Measurements from ENCODE around the gene SIRPB2. TPM values are rescaled to one million over a fixed set of nuclear protein-coding genes. Genes with fewer than 3 reads are reported as not detected.

The SIRPB2 gene
- polyA plus RNA-seq, 4 donors, result 0.81 to 1.7 (median 0.84) TPM; not detected in 1

GRCh38 chr20:1465470-1466210 is 25.6 kb downstream of the SIRPB2 start:
- Histone ChIP-seq H3K27ac (ENCODE audit: low read depth in 1 of 3, low read length in 2 of 3) (peak overlapping the region in 2 of 3 donors; percentile 78 to 92), H3K4me1 (ENCODE audit: control insufficient read depth in 3 of 3, insufficient read depth in 2 of 3, low read depth in 1 of 3, low read length in 2 of 3) (peaks cover 14 to 42% (median 16%) of the 10 kb centered on the region in 3 donors), H3K27me3 (ENCODE audit: control insufficient read depth in 3 of 3, insufficient read depth in 3 of 3, low read length in 3 of 3) (no peaks in the 10 kb centered on the region), H3K4me3 (ENCODE audit: low read depth in 1 of 3, low read length in 3 of 3) (peak overlapping the region; percentile 79 to 90 (median 85)), H3K9me3 (ENCODE audit: control insufficient read depth in 2 of 2, insufficient read depth in 1 of 2, low read depth in 1 of 2, low read length in 1 of 2) (no peaks in the 10 kb centered on the region), H3K36me3 (ENCODE audit: control insufficient read depth in 3 of 3, insufficient read depth in 2 of 3, low read depth in 1 of 3, low read length in 3 of 3) (peaks cover 0 to 8% (median 6%) of the 10 kb centered on the region in 3 donors)
- 12 to 34% (median 22%) methylated on average over 12 of the region's 12 CpGs for WGBS, 3 donors
- DNase-seq (peak in 1 of 2 donors; percentile 53), FAIRE-seq (no peak)

DNA sequence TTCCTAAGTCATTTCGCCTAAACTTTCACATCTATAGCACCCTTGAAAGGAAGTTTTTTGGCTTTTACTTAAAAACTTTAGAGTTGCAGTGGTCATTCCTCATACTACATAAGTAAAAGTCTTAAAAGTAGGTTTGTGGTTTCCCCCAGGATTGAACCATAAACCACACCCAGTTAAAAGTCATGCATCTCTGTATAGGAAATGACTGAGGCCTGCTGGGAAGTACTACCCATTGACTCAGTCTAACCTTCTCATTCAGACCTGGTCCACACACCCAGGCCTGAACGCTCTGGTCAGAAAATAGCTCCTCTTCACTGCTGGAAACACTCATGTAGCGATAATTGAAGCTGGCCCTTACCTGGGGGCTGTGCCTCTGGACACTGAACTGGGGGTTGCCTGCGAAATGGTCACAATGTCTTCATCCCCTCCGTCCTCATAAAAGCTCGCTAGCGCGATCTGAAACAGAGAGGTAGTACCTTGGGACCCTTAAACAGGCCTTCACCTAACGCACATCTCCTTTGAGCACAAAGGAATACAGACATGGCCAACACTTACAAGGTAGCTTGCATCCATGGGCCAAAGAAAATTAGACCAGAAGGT is 27.1 kb downstream of the SIRPB2 start:
- peaks cover 0 to 9% (median 8%) of the 10 kb centered on the region in 3 donors for H3K36me3 ChIP-seq (ENCODE audit: control insufficient read depth in 3 of 3, insufficient read depth in 2 of 3, low read depth in 1 of 3, low read length in 3 of 3)
- peaks cover 9 to 30% (median 10%) of the 10 kb centered on the region in 3 donors for H3K4me1 ChIP-seq (ENCODE audit: control insufficient read depth in 3 of 3, insufficient read depth in 2 of 3, low read depth in 1 of 3, low read length in 2 of 3)
- 92 to 94% (median 94%) methylated on average over 9 of the region's 9 CpGs for WGBS, 3 donors
- H3K4me3 ChIP-seq (ENCODE audit: low read depth in 1 of 3, low read length in 3 of 3), result no peak overlapping the region
- DNase-seq (no peak), FAIRE-seq (no peak)
- no peaks in the 10 kb centered on the region for H3K27me3 ChIP-seq (ENCODE audit: control insufficient read depth in 3 of 3, insufficient read depth in 3 of 3, low read length in 3 of 3)
- H3K9me3 ChIP-seq (ENCODE audit: control insufficient read depth in 2 of 2, insufficient read depth in 1 of 2, low read depth in 1 of 2, low read length in 1 of 2), result no peaks in the 10 kb centered on the region
- H3K27ac ChIP-seq (ENCODE audit: low read depth in 1 of 3, low read length in 2 of 3), result no peak overlapping the region

GRCh38 chr20:1462834-1463233 is 28.4 kb downstream of the SIRPB2 start:
- DNase-seq, result no peak
- Histone ChIP-seq H3K9me3 (ENCODE audit: control insufficient read depth in 2 of 2, insufficient read depth in 1 of 2, low read depth in 1 of 2, low read length in 1 of 2) (no peaks in the 10 kb centered on the region), H3K27me3 (ENCODE audit: control insufficient read depth in 3 of 3, insufficient read depth in 3 of 3, low read length in 3 of 3) (no peaks in the 10 kb centered on the region), H3K4me1 (ENCODE audit: control insufficient read depth in 3 of 3, insufficient read depth in 2 of 3, low read depth in 1 of 3, low read length in 2 of 3) (peaks cover 8 to 18% (median 9%) of the 10 kb centered on the region in 3 donors), H3K36me3 (ENCODE audit: control insufficient read depth in 3 of 3, insufficient read depth in 2 of 3, low read depth in 1 of 3, low read length in 3 of 3) (peaks cover 0 to 9% (median 8%) of the 10 kb centered on the region in 3 donors), H3K4me3 (ENCODE audit: low read depth in 1 of 3, low read length in 3 of 3) (no peak overlapping the region), H3K27ac (ENCODE audit: low read depth in 1 of 3, low read length in 2 of 3) (no peak overlapping the region)
- no peak for FAIRE-seq
- WGBS, 3 donors, result 65 to 72% (median 71%) methylated on average over 3 of the region's 3 CpGs

GRCh38 chr20:1462001-1462400 is 29.2 kb downstream of the SIRPB2 start:
- no peaks in the 10 kb centered on the region for H3K27me3 ChIP-seq (ENCODE audit: control insufficient read depth in 3 of 3, insufficient read depth in 3 of 3, low read length in 3 of 3)
- no peaks in the 10 kb centered on the region for H3K9me3 ChIP-seq (ENCODE audit: control insufficient read depth in 2 of 2, insufficient read depth in 1 of 2, low read depth in 1 of 2, low read length in 1 of 2)
- H3K4me3 ChIP-seq (ENCODE audit: low read depth in 1 of 3, low read length in 3 of 3), result no peak overlapping the region
- 89 to 97% (median 96%) methylated on average over 3 of the region's 3 CpGs for WGBS, 3 donors
- H3K4me1 ChIP-seq (ENCODE audit: control insufficient read depth in 3 of 3, insufficient read depth in 2 of 3, low read depth in 1 of 3, low read length in 2 of 3), result peaks cover 8 to 9% (median 9%) of the 10 kb centered on the region in 3 donors
- no peak overlapping the region for H3K27ac ChIP-seq (ENCODE audit: low read depth in 1 of 3, low read length in 2 of 3)
- DNase-seq, result no peak
- peaks cover 0 to 9% (median 8%) of the 10 kb centered on the region in 3 donors for H3K36me3 ChIP-seq (ENCODE audit: control insufficient read depth in 3 of 3, insufficient read depth in 2 of 3, low read depth in 1 of 3, low read length in 3 of 3)
- FAIRE-seq, result no peak

DNA sequence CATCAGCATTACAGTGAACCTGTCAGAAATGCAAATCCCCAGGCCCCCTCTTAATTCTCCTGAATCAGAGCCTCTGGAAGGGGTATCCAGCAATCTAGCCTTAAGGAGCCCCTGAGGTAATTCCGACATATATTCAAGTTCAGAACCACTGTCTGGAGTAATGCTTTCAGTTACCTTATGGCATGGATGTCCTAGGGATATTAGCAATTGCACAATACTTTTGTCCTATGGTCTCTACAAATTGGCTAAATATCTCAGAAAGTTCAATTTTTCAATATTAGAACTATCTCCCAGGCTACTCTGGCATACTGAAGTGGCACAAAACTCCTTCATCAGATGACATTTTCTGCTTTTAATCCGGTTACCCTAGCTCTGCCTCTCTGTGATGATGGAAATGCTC is 30.9 kb downstream of the SIRPB2 start:
- Histone ChIP-seq H3K36me3 (ENCODE audit: control insufficient read depth in 3 of 3, insufficient read depth in 2 of 3, low read depth in 1 of 3, low read length in 3 of 3) (peaks cover 0 to 18% (median 15%) of the 10 kb centered on the region in 3 donors), H3K4me1 (ENCODE audit: control insufficient read depth in 3 of 3, insufficient read depth in 2 of 3, low read depth in 1 of 3, low read length in 2 of 3) (peaks cover 3 to 6% (median 5%) of the 10 kb centered on the region in 3 donors), H3K4me3 (ENCODE audit: low read depth in 1 of 3, low read length in 3 of 3) (no peak overlapping the region), H3K9me3 (ENCODE audit: control insufficient read depth in 2 of 2, insufficient read depth in 1 of 2, low read depth in 1 of 2, low read length in 1 of 2) (no peaks in the 10 kb centered on the region), H3K27ac (ENCODE audit: low read depth in 1 of 3, low read length in 2 of 3) (no peak overlapping the region), H3K27me3 (ENCODE audit: control insufficient read depth in 3 of 3, insufficient read depth in 3 of 3, low read length in 3 of 3) (no peaks in the 10 kb centered on the region)
- 96 to 98% (median 96%) methylated on average over 2 of the region's 2 CpGs for WGBS, 3 donors
- no peak for FAIRE-seq
- no peak for DNase-seq

- no peak overlapping the region for H3K27ac ChIP-seq (ENCODE audit: low read depth in 1 of 3, low read length in 2 of 3)
- DNase-seq (no peak), FAIRE-seq (no peak)
- peaks cover 7 to 27% (median 18%) of the 10 kb centered on the region in 3 donors for H3K36me3 ChIP-seq (ENCODE audit: control insufficient read depth in 3 of 3, insufficient read depth in 2 of 3, low read depth in 1 of 3, low read length in 3 of 3)
- H3K4me3 ChIP-seq (ENCODE audit: low read depth in 1 of 3, low read length in 3 of 3), result no peak overlapping the region
- no peaks in the 10 kb centered on the region for H3K9me3 ChIP-seq (ENCODE audit: control insufficient read depth in 2 of 2, insufficient read depth in 1 of 2, low read depth in 1 of 2, low read length in 1 of 2)
- 94 to 97% (median 96%) methylated on average over 2 of the region's 2 CpGs for WGBS, 3 donors
- no peaks in the 10 kb centered on the region for H3K4me1 ChIP-seq (ENCODE audit: control insufficient read depth in 3 of 3, insufficient read depth in 2 of 3, low read depth in 1 of 3, low read length in 2 of 3)
- H3K27me3 ChIP-seq (ENCODE audit: control insufficient read depth in 3 of 3, insufficient read depth in 3 of 3, low read length in 3 of 3), result no peaks in the 10 kb centered on the region
Measured at GRCh38 chr20:1457992-1458391, 33.2 kb downstream of the SIRPB2 start.

DNA sequence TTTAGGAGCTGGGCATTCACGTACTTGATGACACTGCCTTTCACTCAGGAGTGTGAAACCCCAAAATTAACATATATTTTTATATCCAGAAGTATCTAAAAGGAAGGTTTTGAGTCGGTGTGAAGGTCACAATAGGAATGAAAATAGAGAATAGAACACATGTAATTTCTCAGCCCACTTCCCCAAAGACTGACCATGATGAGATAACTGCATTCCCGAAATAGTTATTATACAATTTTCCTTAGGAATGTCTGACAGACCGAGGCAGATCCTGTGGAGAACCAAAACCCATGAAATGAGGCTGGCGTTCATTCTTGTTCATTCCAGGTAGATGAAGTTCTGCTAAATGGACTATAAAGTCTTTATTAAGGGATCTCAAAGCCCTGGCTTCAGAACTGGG is 34.9 kb downstream of the SIRPB2 start:
- Histone ChIP-seq H3K4me3 (ENCODE audit: low read depth in 1 of 3, low read length in 3 of 3) (no peak overlapping the region), H3K27ac (ENCODE audit: low read depth in 1 of 3, low read length in 2 of 3) (no peak overlapping the region), H3K27me3 (ENCODE audit: control insufficient read depth in 3 of 3, insufficient read depth in 3 of 3, low read length in 3 of 3) (no peaks in the 10 kb centered on the region), H3K9me3 (ENCODE audit: control insufficient read depth in 2 of 2, insufficient read depth in 1 of 2, low read depth in 1 of 2, low read length in 1 of 2) (peaks cover 0 to 16% of the 10 kb centered on the region in 2 donors), H3K4me1 (ENCODE audit: control insufficient read depth in 3 of 3, insufficient read depth in 2 of 3, low read depth in 1 of 3, low read length in 2 of 3) (no peaks in the 10 kb centered on the region), H3K36me3 (ENCODE audit: control insufficient read depth in 3 of 3, insufficient read depth in 2 of 3, low read depth in 1 of 3, low read length in 3 of 3) (peaks cover 20 to 40% (median 33%) of the 10 kb centered on the region in 3 donors)
- no peak for FAIRE-seq
- DNase-seq, result no peak
- 89 to 92% (median 92%) methylated on average over 5 of the region's 5 CpGs for WGBS, 3 donors

DNA sequence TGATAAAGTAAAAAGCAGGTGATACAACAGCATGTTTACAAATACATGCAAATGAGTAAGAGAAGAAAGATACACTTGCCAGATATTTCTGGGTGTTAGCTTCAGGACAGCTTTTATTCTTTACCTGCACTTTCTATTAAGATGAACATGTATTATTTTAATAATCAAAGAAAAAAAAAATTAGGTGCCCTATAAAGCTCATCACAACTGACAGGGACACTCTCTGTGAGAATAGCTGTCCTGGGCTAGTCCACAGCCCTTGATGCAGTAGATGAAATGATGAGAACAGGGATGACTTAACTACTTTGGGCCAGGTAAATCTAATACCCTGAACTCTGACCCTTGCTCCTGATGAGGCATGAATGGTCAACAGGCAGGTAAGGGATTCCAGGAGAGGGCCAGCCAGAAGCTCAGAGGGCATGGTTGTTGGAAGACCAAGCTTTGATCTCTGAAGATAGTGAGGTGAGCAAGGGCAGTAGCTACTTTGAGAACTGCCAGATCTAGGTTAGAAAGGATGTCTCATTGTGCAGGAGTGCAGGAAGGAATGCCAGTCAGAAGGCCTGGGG is 40.2 kb downstream of the SIRPB2 start:
- Histone ChIP-seq H3K9me3 (ENCODE audit: control insufficient read depth in 2 of 2, insufficient read depth in 1 of 2, low read depth in 1 of 2, low read length in 1 of 2) (peaks cover 0 to 20% of the 10 kb centered on the region in 2 donors), H3K36me3 (ENCODE audit: control insufficient read depth in 3 of 3, insufficient read depth in 2 of 3, low read depth in 1 of 3, low read length in 3 of 3) (peaks cover 37 to 63% (median 51%) of the 10 kb centered on the region in 3 donors), H3K27ac (ENCODE audit: low read depth in 1 of 3, low read length in 2 of 3) (no peak overlapping the region), H3K27me3 (ENCODE audit: control insufficient read depth in 3 of 3, insufficient read depth in 3 of 3, low read length in 3 of 3) (no peaks in the 10 kb centered on the region), H3K4me3 (ENCODE audit: low read depth in 1 of 3, low read length in 3 of 3) (no peak overlapping the region), H3K4me1 (ENCODE audit: control insufficient read depth in 3 of 3, insufficient read depth in 2 of 3, low read depth in 1 of 3, low read length in 2 of 3) (no peaks in the 10 kb centered on the region)
- DNase-seq (peak in 1 of 2 donors; percentile 17), FAIRE-seq (no peak)

Data from small intestine (tissue), 7 donors.